ENCODE results near the gene MSANTD3.

MSANTD3 gene

GRCh38 chr9:100466829-100467221 is 39.9 kb downstream of the MSANTD3 start:
- no peak for DNase-seq

DNA sequence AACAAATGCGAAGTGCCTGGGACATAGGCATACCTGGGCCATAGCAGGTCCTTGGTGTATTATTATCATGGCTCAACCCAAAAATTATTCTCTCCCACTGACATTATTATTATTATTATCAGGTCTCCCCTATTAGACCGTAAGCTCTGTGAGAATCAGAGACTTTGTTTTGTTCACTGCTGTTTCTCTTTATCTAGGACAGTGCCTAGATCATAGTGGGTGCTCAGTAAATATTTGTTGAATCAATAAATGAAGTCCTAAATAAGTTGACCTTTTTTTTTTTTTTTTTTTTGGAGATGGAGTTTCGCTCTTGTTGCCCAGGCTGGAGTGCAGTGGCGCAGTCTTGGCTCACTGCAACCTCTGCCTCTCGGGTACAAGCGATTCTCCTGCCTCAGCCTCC is 41.1 kb downstream of the MSANTD3 start:
- no peak for DNase-seq

DNA sequence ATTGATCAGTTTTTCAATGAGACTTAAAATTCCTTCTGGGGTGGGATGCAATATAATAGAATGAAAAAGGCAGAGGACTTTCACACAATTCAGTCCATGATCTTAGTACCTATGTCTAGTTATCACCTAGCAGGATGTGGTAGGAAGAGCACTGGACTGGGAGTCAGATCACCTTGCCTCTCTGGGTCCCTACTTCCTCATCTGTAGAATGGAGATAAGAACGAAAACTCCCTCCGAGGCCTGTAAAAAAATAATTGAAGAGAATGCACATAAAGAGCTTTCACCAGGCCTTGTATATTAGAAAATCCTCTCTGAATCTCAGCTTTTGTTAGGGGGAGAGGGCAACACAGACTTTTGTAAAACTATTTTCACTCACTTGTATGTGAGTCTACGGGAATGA is 45.3 kb downstream of the MSANTD3 start:
- DNase-seq: no peak

DNA sequence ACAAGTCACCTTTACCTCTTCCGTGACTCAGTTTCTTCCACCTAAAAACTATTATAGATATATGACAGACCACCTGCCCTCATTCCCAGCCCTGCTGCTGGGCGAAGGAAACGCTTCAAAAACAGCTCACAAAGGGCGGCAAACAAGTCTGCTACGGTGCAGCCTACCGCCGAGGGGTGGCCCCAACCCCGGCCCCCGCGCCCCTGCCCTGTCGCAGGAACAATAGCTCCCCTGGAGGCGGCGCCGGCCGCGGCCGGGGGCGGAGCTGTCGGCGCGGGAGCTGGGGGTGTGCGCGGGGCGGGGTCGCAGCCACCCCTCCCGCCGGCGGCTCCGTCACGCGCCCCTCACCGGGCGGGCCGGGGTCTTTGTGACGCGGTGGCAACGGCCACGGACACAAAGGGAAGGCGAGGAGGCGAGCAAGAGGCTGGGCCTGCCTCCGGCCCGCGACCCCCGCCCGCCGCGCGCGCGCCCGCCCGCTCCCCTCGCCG is 45.9 kb downstream of the MSANTD3 start, which contains the start of gene TMEFF1:
TSS of gene TMEFF1 (plus strand) at position 362 of the 488 bp plus-strand sequence. CDS start 396 bp downstream, outside the sequence.
- DNase-seq: peak; percentile 49 to 63

DNA sequence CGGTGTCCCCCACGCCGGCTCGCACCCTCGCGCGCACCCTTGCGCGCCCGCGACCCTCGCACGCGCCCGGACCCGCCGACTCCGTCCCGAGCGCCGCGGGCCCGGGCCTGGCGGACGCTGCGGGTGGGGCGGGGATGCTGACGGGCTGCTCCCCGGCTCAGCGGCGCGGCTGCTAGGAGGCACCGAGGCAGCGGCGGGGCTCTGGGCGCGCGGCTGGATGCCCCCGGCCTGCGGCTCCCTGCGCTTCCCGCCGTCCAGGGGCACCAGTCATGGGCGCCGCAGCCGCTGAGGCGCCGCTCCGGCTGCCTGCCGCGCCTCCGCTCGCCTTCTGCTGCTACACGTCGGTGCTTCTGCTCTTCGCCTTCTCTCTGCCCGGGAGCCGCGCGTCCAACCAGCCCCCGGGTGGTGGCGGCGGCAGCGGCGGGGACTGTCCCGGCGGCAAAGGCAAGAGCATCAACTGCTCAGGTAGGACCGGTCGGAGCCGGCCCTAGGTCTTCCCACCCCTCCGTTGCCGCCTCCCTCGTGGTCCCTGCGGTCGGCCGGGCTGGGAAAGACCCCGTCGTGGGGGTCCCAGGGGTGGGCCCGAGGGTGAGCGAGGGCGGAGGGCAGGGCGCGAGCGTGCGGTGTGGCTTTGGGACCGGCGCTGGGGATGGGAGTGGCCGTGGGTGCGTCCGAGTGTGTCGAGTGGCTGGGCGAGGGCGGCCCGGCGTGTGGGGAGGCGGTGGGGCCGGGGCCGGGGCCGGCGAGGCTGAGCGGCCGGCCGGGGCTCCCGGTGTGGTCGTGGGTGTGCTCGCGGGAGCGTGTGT is 46.5 kb downstream of the MSANTD3 start:
- DNase-seq: peak; percentile 34 to 40

DNA sequence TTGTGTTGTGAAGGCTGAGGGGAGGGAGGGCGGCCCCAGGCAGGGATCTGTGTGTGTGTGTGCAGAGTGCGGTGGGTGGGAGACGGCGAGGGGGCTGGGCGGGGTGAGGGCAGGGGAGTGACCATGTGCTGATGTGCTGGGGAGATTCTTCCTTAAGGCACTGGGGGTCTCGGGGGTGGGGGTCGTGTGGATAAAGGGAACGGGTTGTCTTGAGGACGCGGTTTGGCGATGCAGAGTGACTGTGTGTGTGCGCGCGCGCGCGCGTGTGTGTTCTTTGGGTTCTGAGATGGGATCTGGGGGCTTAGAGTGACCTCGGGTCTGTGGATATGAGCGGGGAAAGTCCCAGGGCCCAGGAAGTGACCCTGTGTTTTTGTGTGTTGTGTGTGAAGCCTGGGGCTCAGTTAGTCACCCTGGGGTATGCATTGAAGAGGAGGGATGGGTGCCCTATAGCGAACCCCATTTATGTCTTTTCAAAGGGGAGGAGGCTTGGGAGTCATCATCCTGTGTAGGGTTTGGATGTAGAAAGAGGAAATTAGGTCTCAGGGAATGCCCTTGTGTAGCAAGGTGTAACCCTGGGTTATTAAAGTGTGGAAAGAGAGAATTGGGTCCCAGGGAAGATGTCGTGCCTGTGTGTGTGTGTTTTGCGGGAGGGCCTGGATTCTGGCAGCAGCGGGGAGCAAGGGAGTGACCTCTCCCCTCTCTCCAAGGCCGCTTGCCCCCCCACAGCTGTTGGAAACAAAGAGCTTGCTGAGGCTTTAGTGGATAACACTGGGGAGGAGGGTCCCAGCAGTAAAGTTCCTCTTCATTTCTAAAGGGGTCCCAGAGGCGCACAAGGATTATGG is 47.4 kb downstream of the MSANTD3 start:
- no peak for DNase-seq

DNA sequence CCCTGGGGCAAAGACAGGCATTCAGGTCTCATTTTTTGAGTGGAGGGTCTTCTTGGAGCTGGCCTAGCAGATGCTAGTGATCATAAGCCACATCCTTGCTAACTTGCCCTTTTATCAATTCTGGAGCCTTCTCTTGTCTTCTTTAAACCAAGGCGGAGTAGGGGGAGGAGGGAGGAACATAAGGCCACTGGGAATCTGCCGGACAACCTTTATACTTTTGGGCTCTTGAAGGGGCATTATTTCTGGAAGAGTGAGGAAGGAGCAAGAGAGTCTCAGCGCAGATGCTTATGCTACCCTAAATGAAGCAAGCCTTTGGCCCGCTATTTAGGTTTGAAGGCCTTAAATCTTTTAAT is 48.0 kb downstream of the MSANTD3 start:
- no peak for DNase-seq

GRCh38 chr9:100477241-100477640 is 50.3 kb downstream of the MSANTD3 start:
- DNase-seq: no peak

DNA sequence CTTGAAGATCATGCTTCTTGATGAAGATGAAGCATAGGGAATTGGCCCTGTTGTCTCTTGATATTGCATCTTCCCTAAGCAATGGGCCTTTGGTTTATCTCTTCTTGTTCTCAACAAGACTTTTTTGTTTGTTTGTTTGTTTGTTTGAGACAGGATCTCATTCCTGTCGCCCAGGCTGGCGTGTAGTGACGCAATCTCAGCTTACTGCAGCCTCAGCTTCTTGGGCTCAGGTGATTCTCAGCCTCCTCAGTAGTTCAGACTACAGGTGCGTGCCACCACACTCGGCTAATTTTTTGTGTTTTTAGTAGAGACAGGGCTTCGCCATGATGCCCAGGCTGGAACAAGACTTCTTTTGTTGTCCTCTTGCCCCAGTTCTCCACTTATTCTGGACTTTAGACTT is 51.2 kb downstream of the MSANTD3 start:
- no peak for DNase-seq

- no peak for DNase-seq
Measured at GRCh38 chr9:100479820-100480219, 52.9 kb downstream of the MSANTD3 start.

DNA sequence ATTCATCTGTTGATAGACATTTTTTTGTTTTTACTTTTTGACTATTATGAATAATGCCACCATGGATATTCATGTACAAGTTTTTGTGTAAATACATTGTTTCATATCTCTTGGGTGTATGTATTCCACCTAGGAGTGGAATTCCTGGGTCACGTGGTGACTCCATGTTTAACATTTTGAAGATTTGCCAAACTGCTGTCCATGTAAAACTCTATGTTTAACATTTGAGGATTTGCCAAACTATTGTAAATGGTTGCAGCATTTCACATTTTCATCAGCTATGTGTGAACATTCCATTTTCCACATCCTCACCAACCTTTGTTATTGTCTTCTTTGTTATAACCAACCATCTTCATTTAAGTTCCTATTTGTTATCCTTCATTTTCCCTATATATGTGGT is 58.3 kb downstream of the MSANTD3 start:
- DNase-seq: no peak

DNA sequence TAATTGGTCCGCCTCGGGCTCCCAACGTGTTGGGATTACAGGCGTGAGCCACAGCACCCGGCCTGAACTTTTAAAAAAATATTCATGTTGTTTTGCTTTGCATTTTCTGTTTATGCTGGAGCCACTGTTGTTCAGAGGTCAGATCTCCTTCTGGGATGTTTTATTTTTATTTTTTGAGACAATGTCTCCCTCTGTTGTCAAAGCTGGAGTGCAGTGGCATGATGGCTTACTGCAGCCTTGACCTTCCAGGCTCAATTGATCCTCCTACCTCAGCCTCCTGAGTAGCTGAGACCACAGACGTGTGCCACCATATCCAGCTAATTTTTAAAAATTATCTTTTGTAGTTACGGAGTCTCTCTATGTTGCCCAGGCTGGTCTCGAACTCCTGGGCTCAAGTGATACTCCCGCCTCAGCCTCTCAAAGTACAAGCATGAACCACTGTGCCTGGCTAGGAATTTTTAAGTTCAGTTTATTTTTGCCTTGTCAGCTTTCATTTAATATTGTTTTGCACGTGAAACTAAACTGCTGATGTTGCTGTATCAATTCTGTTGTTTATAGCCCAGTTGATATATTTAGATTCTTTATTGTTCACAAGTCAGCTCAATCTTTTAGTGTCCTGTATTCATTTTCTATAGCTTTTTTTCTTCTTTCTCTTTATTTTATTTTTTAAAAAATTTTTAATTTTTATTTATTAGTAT is 59.7 kb downstream of the MSANTD3 start:
- DNase-seq: no peak

DNA sequence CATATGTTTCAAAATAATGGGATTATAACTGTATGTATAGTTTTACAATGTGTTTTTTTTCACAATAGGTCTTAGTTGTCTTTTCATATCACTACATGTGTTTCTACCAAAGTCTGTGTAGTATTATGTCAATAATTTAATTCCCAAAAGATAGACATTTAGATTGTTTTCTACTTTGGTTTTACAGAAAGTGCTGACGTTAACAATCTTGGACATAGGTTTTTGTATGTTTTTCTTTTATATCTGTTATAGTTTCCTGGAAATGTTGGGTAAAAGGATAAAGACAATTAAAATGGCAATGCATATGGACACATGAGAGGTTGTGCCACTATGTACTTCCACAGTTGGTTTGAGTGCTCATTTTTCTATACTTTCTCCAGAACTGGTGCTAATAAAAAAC is 61.2 kb downstream of the MSANTD3 start:
- DNase-seq: no peak

DNA sequence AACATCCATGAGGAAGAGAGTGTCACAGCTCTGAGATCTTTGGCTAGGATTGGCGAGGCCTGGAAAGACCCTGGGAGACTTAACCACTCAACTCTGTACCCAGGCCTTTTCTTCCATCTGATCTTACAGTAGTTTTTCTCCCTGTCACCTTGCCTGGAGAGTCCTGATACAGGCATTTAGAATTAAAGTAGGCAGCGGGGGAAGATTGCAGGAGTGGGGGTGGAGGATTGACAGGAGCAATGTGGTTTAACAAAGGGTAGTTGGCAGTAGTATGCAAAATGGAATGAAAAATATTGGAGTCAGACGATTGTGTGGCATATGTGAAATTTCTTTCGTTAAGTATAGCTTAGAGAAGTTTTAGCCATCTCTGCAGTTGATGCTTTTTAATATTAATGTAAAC is 62.9 kb downstream of the MSANTD3 start:
- DNase-seq: no peak

DNA sequence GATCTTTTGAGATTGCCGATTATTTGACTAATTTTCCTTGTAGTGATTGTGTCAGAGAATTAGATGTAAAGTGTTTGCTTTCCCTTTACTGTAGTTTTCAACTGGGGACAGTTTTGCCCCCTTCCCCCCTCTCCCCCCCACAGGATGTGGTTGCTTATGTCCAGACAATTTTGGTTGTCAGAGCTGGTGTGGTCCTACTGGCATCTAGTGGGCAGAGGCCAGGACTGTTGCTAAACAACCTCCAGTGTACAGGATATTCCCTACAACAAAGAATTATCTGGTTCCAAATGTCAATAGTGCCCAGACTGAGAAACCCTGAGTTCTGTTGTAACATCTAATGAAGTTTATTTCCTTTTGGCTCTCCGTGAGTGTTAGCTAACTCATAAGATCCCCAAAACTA is 66.0 kb downstream of the MSANTD3 start:
- DNase-seq: no peak

DNA sequence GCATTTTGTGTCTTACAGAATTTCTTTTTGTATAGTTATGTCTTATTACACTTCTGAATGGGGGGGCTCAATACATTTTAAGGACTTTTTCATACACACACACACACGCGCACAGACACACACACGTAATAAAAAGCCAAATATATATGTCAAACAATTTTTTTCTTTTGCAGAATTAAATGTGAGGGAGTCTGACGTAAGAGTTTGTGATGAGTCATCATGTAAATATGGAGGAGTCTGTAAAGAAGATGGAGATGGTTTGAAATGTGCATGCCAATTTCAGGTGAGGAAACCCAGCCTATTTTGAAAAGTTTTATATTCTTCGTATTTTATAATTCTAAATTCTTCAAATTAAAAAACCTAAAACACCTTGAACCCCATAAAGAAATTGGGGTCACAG is 71.6 kb downstream of the MSANTD3 start:
- DNase-seq: no peak

DNA sequence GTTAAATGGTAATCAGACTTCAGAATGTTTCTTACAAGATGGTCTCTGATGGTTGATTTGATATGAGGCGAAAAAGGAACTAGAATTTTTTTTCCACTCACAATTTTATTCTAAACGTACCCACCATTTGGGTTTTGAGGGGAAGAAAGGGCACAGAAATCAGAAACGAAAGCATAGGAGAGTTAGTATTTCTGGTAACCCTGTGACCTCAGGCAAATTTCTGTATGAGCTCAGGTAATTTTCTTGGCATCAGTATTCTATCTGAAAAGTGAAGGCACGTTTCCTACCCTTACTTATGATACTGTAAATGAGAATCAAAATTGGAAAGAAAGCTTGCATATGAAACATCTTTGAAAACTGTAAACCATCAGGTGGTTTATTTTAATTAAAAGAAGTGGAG is 72.5 kb downstream of the MSANTD3 start:
- DNase-seq: no peak

- no peak for DNase-seq
Measured at GRCh38 chr9:100499866-100500265, 72.9 kb downstream of the MSANTD3 start.

Measured in activated CD4-positive, alpha-beta T cell treated with anti-CD3 and anti-CD28 coated beads, Interleukin-2, amount 50 U/mL, for 48 hours (primary cell).